Psoas muscle (tissue), 8 donors: ENCODE data around the gene ADGRD1. TPM values are rescaled to one million over a fixed set of nuclear protein-coding genes. Genes with fewer than 3 reads are reported as not detected.

Experiments
- ATAC-seq, 4 donors: fragments of 200-7000 bp; cut with Tn5 transposase; one replicate each; pipeline ENCODE4 v1.9.1; 2020; ENCODE audit warnings: moderate library complexity in 3 of 4, mild to moderate bottlenecking in 2 of 4
- DNase-seq, 2 donors: peaks; one replicate each; pipeline ENCODE4 v3.0.0-alpha.2; 2020
- H3K27ac ChIP-seq: fragments of 200-600 bp; one replicate; pipeline ENCODE4 v1.8.0; 2022
- H3K27me3 ChIP-seq, 3 donors: fragments of 200-600 bp in 1 of 3; one replicate each; pipeline versions ENCODE4 v1.6.1 to v1.8.0; 2013 to 2022; ENCODE audit warnings: low read length in 2 of 3, mild to moderate bottlenecking in 2 of 3, moderate library complexity in 1 of 3; ENCODE audit not compliant: insufficient read depth in 3 of 3
- H3K36me3 ChIP-seq, 2 donors: fragments of 200-600 bp in 1 of 2; one replicate each; pipeline versions ENCODE4 v1.6.1 to v1.8.0; 2013 to 2022; ENCODE audit warnings: low read depth in 1 of 2, mild to moderate bottlenecking in 1 of 2, moderate library complexity in 1 of 2; ENCODE audit not compliant: insufficient read depth in 1 of 2
- H3K4me1 ChIP-seq: fragments of 200-600 bp; one replicate; pipeline ENCODE4 v1.8.0; 2022
- H3K4me3 ChIP-seq: fragments of 200-600 bp; one replicate; pipeline ENCODE4 v1.8.0; 2022; ENCODE audit warnings: mild to moderate bottlenecking
- H3K9me3 ChIP-seq: fragments of 200-600 bp; one replicate; pipeline ENCODE4 v1.8.0; 2022
- CTCF ChIP-seq: fragments of 200-600 bp; IDR thresholded peaks from one replicate; pipeline ENCODE4 v1.8.0; 2022; ENCODE audit warnings: antibody characterized with exemption
- WGBS, 3 donors: extraction: QIAGEN DNeasy Blood & Tissue Kit; methylation state at CpG; one replicate each; pipeline versions ENCODE4 v1.1.6 to v1.1.7; 2013; 5-methylcytosine and 5-hydroxymethylcytosine counted together
- intact Hi-C, 2 donors: fragments of 100-400 bp; cut with DNase I; formaldehyde crosslinking; loops; one replicate each; pipeline versions ENCODE4 v1.11.0 to v1.14.2; 2022
- polyA plus RNA-seq, 3 donors: library from polyadenylated mRNA; stranded (reverse); fragments of 200-250 nt; gene quantifications; one replicate each; pipeline ENCODE4 v1.2.3, GENCODE V29; 2013
- total RNA-seq, 4 donors: library from RNA; stranded (reverse); fragmentation: NEBNext Ultra II Directional in 2 of 4; extraction: Animal tissue kit (Norgen Biotek cat#: 25700) in 2 of 4; gene quantifications; one replicate each; pipeline versions ENCODE4 v1.2.1 to v1.2.4, GENCODE V29; 2021 to 2023
- donor health status: healthy with polysubstance abuse.
- donor health status: DM: no; HTN: no; CAD: no; lungs with moderate emphysema.
- donor health status: Bipolar disorder and iron deficiency.
- donor health status: healthy.
- donor health status: DM: yes; HTN: yes; CAD: no.
- donor health status: DM: no; HTN: no; CAD: no.
- donor health status: DM: no; HTN: no; CAD: no.
- donor health status: DM: yes; HTN: yes; CAD: no.

The ADGRD1 gene
- total and polyA plus RNA-seq, 7 donors, result 2.1 to 11.6 (median 3.6) TPM

GRCh38 chr12:131101703-131102492 is 148.2 kb downstream of the ADGRD1 start:
- no peaks in the 10 kb centered on the region for H3K36me3 ChIP-seq
- intact Hi-C loops, result loop anchor here in 1 of 2 donors (10.0 kb wide), 1 partner anchor 733 kb away; no protein-coding TSS in a partner anchor
- peak in 1 of 2 donors; percentile 6 for DNase-seq
- no peak overlapping the region for H3K4me3 ChIP-seq
- no peak for ATAC-seq
- H3K9me3 ChIP-seq, result no peaks in the 10 kb centered on the region
- H3K27ac ChIP-seq, result no peak overlapping the region
- no peaks in the 10 kb centered on the region for H3K4me1 ChIP-seq
- no peak for TF ChIP-seq CTCF
- H3K27me3 ChIP-seq, result no peaks in the 10 kb centered on the region
- 74 to 80% (median 79%) methylated on average over 13 of the region's 13 CpGs for WGBS, 3 donors

- no peaks in the 10 kb centered on the region for H3K9me3 ChIP-seq
- no peak overlapping the region for H3K27ac ChIP-seq
- 87 to 89% (median 89%) methylated on average over 10 of the region's 10 CpGs for WGBS, 3 donors
- no peak overlapping the region for H3K4me3 ChIP-seq
- DNase-seq (no peak), ATAC-seq (no peak)
- H3K4me1 ChIP-seq, result no peaks in the 10 kb centered on the region
- H3K27me3 ChIP-seq, result no peaks in the 10 kb centered on the region
- intact Hi-C loops, result loop anchor here in 1 of 2 donors (10.0 kb wide), 1 partner anchor 732 kb away; no protein-coding TSS in a partner anchor
- H3K36me3 ChIP-seq, result no peaks in the 10 kb centered on the region
- no peak for TF ChIP-seq CTCF
These were observed 148.8 kb downstream of the ADGRD1 start for GRCh38 chr12:131102493-131102931.

- Histone ChIP-seq H3K27ac (no peak overlapping the region), H3K36me3 (no peaks in the 10 kb centered on the region), H3K4me3 (no peak overlapping the region), H3K9me3 (no peaks in the 10 kb centered on the region), H3K4me1 (no peaks in the 10 kb centered on the region), H3K27me3 (no peaks in the 10 kb centered on the region)
- DNase-seq (peak in 1 of 2 donors; percentile 9), ATAC-seq (no peak)
- intact Hi-C loops, result loop anchor here in 1 of 2 donors (10.0 kb wide), 1 partner anchor 732 kb away; no protein-coding TSS in a partner anchor
- WGBS, 3 donors, result 87 to 91% (median 90%) methylated on average over 19 of the region's 19 CpGs
- no peak for TF ChIP-seq CTCF
These were observed 149.4 kb downstream of the ADGRD1 start for GRCh38 chr12:131102991-131103668.

- Histone ChIP-seq H3K4me1 (no peaks in the 10 kb centered on the region), H3K9me3 (no peaks in the 10 kb centered on the region), H3K27ac (no peak overlapping the region), H3K36me3 (no peaks in the 10 kb centered on the region), H3K27me3 (no peaks in the 10 kb centered on the region), H3K4me3 (no peak overlapping the region)
- DNase-seq, result peak in 1 of 2 donors; percentile 10
- intact Hi-C loops, result loop anchor here (2.0 to 10.0 kb wide), 2 partner anchors 727 to 731 kb away; no protein-coding TSS in a partner anchor
- no peak for TF ChIP-seq CTCF
- no peak for ATAC-seq
- 85 to 89% (median 87%) methylated on average over 35 of the region's 35 CpGs for WGBS, 3 donors
These were observed 150.2 kb downstream of the ADGRD1 start for GRCh38 chr12:131103669-131104462.
